Thymus (tissue), 11 donors: ENCODE data around the gene GABPB1. TPM values are rescaled to one million over a fixed set of nuclear protein-coding genes. Genes with fewer than 3 reads are reported as not detected.

ENCODE experiments used
- DNase-seq, 9 donors: peaks; one replicate each; pipeline ENCODE4 v3.0.0-alpha.2; 2013; ENCODE audit warnings: low spot score in 9 of 9, low read depth in 6 of 9, missing footprints in 1 of 9
- H3K27ac ChIP-seq, 2 donors: one replicate each; pipeline ENCODE4 v1.5.1; 2013; ENCODE audit warnings: control low read depth in 1 of 2, low read depth in 1 of 2, low read length in 1 of 2, mild to moderate bottlenecking in 1 of 2, moderate library complexity in 1 of 2
- H3K27me3 ChIP-seq, 2 donors: one replicate each; pipeline ENCODE4 v1.5.1; 2013; ENCODE audit warnings: low read length in 1 of 2; ENCODE audit not compliant: control insufficient read depth in 2 of 2, insufficient read depth in 1 of 2
- H3K36me3 ChIP-seq, 2 donors: one replicate each; pipeline ENCODE4 v1.5.1; 2013; ENCODE audit warnings: low read length in 1 of 2, mild to moderate bottlenecking in 1 of 2, moderate library complexity in 1 of 2; ENCODE audit not compliant: control insufficient read depth in 2 of 2, insufficient read depth in 2 of 2
- H3K4me1 ChIP-seq, 2 donors: one replicate each; pipeline ENCODE4 v1.5.1; 2013; ENCODE audit warnings: low read length in 2 of 2; ENCODE audit not compliant: control insufficient read depth in 2 of 2, insufficient read depth in 2 of 2
- H3K4me3 ChIP-seq, 2 donors: one replicate each; pipeline ENCODE4 v1.5.1; 2013; ENCODE audit warnings: low read length in 2 of 2, control low read depth in 1 of 2, mild to moderate bottlenecking in 1 of 2
- H3K9me3 ChIP-seq, 2 donors: one replicate each; pipeline ENCODE4 v1.5.1; 2013; ENCODE audit warnings: low read length in 1 of 2, mild to moderate bottlenecking in 1 of 2; ENCODE audit not compliant: control insufficient read depth in 2 of 2, insufficient read depth in 1 of 2
- WGBS: extraction: QIAGEN DNeasy Blood & Tissue Kit; methylation state at CpG from one replicate; pipeline ENCODE4 v1.1.7; 2013; 5-methylcytosine and 5-hydroxymethylcytosine counted together
- polyA plus RNA-seq: library from polyadenylated mRNA; stranded (reverse); fragments of 200-250 nt; gene quantifications from one replicate; pipeline ENCODE4 v1.2.3, GENCODE V29; 2013
- total RNA-seq: library from RNA; stranded (reverse); fragments of 120-200 nt; gene quantifications from one replicate; pipeline ENCODE4 v1.2.4, GENCODE V29; 2013
- donor health status: healthy.

Gene GABPB1
- total and polyA plus RNA-seq, 2 donors: 26.5 to 49.5 TPM

GRCh38 chr15:50353975-50354837 lies 792 bp downstream of the GABPB1 start:
- H3K9me3 ChIP-seq: no peaks in the 10 kb centered on the region
- WGBS: under 1% methylated on average over 79 of the region's 79 CpGs
- peak overlapping the region; percentile 98 to 100 for H3K27ac ChIP-seq
- DNase-seq: peak in 8 of 9 donors; percentile 52 to 86 (median 64)
- H3K4me3 ChIP-seq: peak overlapping the region; percentile 81 to 92
- peaks cover 0 to 6% of the 10 kb centered on the region in 2 donors for H3K36me3 ChIP-seq
- peaks cover 18 to 24% of the 10 kb centered on the region in 2 donors for H3K4me1 ChIP-seq
- H3K27me3 ChIP-seq: no peaks in the 10 kb centered on the region

GRCh38 chr15:50353251-50353974 lies 1.6 kb downstream of the GABPB1 start:
- Histone ChIP-seq H3K27ac (peak overlapping the region; percentile 98 to 100), H3K9me3 (no peaks in the 10 kb centered on the region), H3K36me3 (peaks cover 0 to 6% of the 10 kb centered on the region in 2 donors), H3K4me3 (peak overlapping the region; percentile 81 to 92), H3K4me1 (peaks cover 18 to 24% of the 10 kb centered on the region in 2 donors), H3K27me3 (no peaks in the 10 kb centered on the region)
- 0% methylated on average over 6 of the region's 6 CpGs for WGBS
- peak in 7 of 9 donors; percentile 26 to 76 (median 43) for DNase-seq

DNA sequence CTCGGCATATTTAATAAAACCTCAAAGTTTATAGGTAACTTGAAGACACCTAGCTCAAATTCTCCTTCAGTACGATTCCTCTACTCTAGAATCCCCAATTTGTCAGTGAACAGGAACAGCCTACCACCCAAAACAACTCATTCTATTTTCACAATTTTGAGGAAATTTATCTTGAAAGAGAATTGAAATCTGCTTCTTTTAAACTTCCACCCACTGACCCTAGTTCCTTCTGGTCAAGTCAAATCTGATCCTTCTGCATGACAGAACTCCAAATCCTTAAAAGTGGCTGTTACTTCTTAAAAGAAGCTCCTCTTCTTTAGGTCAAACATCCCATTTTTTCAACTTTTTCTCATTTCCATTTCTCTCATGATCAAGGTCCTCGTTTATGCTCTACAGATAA lies 4.4 kb downstream of the GABPB1 start:
- DNase-seq: no peak
- no peaks in the 10 kb centered on the region for H3K27me3 ChIP-seq
- H3K4me3 ChIP-seq: peak overlapping the region in 1 of 2 donors; percentile 29
- peaks cover 13 to 15% of the 10 kb centered on the region in 2 donors for H3K4me1 ChIP-seq
- H3K9me3 ChIP-seq: no peaks in the 10 kb centered on the region
- H3K36me3 ChIP-seq: peaks cover 0 to 4% of the 10 kb centered on the region in 2 donors
- 80% methylated on average over 3 of the region's 3 CpGs for WGBS
- H3K27ac ChIP-seq: no peak overlapping the region

DNA sequence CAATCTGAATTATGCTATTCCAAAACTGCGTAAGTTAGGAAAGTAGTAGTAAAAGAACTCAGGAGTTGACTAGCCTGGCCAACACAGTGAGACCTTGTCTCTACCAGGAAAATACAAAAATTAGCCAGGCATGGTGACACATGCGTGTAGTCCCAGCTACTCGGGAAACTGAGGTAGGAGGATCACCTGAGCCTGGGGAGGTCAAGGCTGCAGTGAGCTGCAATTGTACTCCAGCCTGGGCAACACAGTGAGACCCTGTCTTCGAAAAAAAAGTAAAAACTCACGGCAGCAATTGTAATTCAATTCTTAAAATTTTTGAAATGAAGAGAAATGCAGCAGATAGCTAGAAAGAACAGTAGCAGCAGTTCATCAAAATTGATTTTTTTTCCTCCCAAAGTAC lies 9.7 kb downstream of the GABPB1 start:
- Histone ChIP-seq H3K4me3 (no peak overlapping the region), H3K27ac (no peak overlapping the region), H3K36me3 (no peaks in the 10 kb centered on the region), H3K4me1 (no peaks in the 10 kb centered on the region), H3K27me3 (no peaks in the 10 kb centered on the region), H3K9me3 (no peaks in the 10 kb centered on the region)
- no peak for DNase-seq
- WGBS: 96% methylated on average over 5 of the region's 5 CpGs

DNA sequence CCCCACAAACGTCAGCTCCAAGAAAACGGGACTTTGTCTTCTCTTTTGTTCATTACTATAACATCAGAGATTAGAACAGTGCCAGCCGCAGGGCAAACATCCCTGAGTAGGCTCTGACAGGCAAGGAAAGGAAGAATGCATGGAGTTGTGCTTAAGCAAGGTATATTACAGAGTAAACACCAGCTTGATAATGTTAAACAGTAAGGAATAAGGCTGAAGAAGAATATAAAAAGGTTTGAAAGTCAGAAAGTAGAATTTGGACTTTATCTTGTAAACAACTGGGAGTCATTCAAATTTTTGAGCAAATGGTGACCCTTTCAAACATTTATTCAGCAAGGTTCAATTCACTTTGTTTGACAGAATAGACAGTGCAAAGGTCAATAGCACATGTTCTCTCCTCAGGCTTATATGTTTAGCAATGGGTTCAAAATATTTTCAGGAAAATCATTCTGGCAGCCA lies 11.0 kb downstream of the GABPB1 start:
- H3K4me1 ChIP-seq: no peaks in the 10 kb centered on the region
- WGBS: 98% methylated on average over 3 of the region's 3 CpGs
- H3K27ac ChIP-seq: no peak overlapping the region
- H3K4me3 ChIP-seq: no peak overlapping the region
- no peaks in the 10 kb centered on the region for H3K27me3 ChIP-seq
- DNase-seq: no peak
- no peaks in the 10 kb centered on the region for H3K9me3 ChIP-seq
- H3K36me3 ChIP-seq: peaks cover 0 to 2% of the 10 kb centered on the region in 2 donors

DNA sequence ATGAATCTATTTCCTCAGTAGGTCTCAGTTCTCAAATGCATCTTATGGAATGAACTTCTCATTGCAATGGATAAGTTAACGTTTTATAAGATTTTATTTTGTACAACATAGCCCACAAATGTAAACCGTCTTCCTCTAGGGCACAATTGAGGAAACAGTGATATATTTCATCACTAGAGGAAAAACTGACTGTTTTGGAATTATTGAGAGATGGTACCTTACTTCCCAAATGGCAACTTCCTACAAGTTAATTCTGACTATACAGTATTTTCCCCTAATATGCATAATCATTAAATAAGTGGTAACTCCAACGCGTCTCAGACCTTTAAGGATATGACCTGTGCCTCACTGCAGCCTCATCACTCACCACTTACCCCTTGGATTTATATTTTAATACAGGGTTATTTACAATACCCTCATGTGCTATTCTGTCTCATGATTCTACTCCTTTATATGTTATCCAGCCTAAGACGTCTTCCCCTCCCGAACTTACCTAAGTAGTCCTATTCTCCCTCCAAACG lies 13.3 kb downstream of the GABPB1 start:
- H3K27ac ChIP-seq: no peak overlapping the region
- 97% methylated on average over 7 of the region's 7 CpGs for WGBS
- no peak for DNase-seq
- peaks cover 0 to 6% of the 10 kb centered on the region in 2 donors for H3K36me3 ChIP-seq
- H3K4me1 ChIP-seq: no peaks in the 10 kb centered on the region
- H3K27me3 ChIP-seq: no peaks in the 10 kb centered on the region
- H3K4me3 ChIP-seq: no peak overlapping the region
- H3K9me3 ChIP-seq: no peaks in the 10 kb centered on the region

DNA sequence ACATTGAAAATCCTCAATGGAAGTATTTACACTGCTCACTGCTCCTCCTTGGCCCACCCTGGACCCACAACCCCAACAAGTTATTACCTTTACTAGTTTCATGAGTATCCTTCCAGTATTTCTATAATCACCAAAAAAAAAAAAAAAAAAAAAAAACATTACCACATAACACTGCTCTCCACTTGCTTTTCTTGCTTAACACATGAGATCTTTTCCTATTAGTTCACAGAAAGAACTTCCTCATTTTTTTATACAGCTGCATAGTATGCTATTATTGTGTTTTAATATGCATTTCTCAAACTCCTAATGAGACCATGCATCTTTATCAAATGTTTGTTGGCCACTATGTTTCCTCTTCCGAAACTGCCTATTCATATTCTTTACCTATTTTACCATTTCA lies 14.6 kb downstream of the GABPB1 start:
- no peak overlapping the region for H3K4me3 ChIP-seq
- H3K27me3 ChIP-seq: no peaks in the 10 kb centered on the region
- WGBS: 91% methylated on average over 1 of the region's 1 CpG
- H3K4me1 ChIP-seq: no peaks in the 10 kb centered on the region
- H3K9me3 ChIP-seq: no peaks in the 10 kb centered on the region
- no peak overlapping the region for H3K27ac ChIP-seq
- DNase-seq: no peak
- peaks cover 0 to 6% of the 10 kb centered on the region in 2 donors for H3K36me3 ChIP-seq

DNA sequence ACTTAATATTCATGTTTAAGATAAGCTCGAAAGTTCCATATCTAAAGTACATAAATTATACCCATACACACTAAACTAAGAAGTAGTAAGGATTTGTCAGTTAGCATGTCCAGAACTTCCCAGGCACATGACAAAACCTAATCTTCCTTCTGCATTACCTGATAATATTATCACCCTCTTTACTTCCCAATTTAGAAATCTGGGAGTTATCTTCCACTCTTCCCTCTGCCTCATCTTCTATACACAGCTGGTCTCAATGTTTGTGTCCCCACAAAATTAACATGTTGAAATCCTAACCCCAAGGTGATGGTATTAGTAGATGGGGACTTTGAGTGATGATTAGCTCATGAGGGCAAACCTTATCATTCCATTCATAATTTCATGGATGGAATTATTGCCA lies 15.3 kb downstream of the GABPB1 start:
- H3K27ac ChIP-seq: no peak overlapping the region
- no peak for DNase-seq

DNA sequence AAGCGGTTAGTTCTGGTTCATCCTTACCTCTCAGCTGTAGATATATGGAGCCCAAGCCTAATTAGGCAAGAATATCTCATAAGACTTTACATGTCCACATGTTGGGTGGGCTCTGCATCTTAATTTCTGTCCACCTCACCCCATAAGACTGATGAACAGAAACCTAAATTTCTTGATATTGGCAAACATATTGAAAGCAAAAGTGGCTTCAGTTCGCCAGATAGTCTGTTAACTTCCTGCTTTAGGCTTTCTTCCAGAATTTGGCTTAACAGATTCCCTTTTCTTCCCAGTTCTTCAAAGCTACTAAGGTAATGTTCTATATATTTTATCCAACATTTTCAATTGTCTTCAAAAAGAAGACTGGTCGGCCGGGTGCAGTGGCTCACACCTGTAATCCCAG lies 19.7 kb downstream of the GABPB1 start:
- Histone ChIP-seq H3K36me3 (peaks cover 0 to 6% of the 10 kb centered on the region in 2 donors), H3K9me3 (no peaks in the 10 kb centered on the region), H3K27ac (no peak overlapping the region), H3K4me1 (no peaks in the 10 kb centered on the region), H3K4me3 (no peak overlapping the region), H3K27me3 (no peaks in the 10 kb centered on the region)
- WGBS: 97% methylated on average over 4 of the region's 4 CpGs
- DNase-seq: no peak

More for the DNA sequence above, 15.3 kb downstream of the GABPB1 start:
- H3K9me3 ChIP-seq: no peaks in the 10 kb centered on the region
- 97% methylated on average over 1 of the region's 1 CpG for WGBS
- H3K36me3 ChIP-seq: peaks cover 0 to 6% of the 10 kb centered on the region in 2 donors
- no peaks in the 10 kb centered on the region for H3K27me3 ChIP-seq
- no peaks in the 10 kb centered on the region for H3K4me1 ChIP-seq
- H3K4me3 ChIP-seq: no peak overlapping the region
